Umbilical cord (tissue), 2 donors: ENCODE data around the gene ELL. TPM values are rescaled to one million over a fixed set of nuclear protein-coding genes. Genes with fewer than 3 reads are reported as not detected.

Experiments used
- DNase-seq: peaks from one replicate; pipeline ENCODE4 v3.0.0-alpha.2; 2015; ENCODE audit warnings: low spot score
- total RNA-seq: library from RNA; depleted of rRNA; stranded (reverse); fragments of >200 nt; gene quantifications from one replicate; pipeline ENCODE4 v1.2.3, GENCODE V29; 2014; ENCODE audit warnings: low replicate concordance; ENCODE audit not compliant: insufficient read depth

ELL gene
- total RNA-seq, 1 donor from 2014 or later = 22.6 TPM

DNA sequence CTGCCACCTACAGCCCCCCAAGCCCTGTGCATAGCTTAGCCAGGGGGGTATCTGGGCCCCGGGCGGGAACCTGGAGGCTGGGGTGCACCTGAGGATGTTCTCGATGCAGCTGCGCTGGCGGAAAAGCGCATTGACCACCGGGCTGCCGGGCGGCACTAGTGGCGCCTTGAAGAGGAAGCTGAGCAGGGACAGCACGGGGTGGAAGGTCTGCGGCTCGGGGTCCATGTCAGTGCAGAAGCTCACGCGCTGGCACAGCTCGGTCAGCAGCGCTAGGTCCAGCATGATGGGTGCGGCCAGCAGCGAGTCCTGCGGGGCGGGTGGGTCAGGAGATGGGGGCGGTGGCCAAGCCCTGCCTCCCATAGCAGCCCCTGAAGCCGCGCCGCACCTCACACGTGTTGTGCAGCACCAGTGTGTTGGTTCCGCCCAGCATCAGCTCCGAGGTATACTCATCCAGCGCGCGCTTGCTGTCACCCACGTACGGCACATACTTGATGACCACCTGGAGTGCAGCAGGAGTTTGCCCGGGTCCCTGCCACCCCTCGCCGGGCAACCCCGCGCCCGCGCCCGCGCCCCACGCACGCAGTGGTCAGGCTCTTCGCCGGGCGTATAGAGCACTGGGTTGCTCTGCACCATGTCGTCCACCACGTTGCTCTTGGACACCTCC lies 86.6 kb downstream of the ELL start:
- no peak for DNase-seq

DNA sequence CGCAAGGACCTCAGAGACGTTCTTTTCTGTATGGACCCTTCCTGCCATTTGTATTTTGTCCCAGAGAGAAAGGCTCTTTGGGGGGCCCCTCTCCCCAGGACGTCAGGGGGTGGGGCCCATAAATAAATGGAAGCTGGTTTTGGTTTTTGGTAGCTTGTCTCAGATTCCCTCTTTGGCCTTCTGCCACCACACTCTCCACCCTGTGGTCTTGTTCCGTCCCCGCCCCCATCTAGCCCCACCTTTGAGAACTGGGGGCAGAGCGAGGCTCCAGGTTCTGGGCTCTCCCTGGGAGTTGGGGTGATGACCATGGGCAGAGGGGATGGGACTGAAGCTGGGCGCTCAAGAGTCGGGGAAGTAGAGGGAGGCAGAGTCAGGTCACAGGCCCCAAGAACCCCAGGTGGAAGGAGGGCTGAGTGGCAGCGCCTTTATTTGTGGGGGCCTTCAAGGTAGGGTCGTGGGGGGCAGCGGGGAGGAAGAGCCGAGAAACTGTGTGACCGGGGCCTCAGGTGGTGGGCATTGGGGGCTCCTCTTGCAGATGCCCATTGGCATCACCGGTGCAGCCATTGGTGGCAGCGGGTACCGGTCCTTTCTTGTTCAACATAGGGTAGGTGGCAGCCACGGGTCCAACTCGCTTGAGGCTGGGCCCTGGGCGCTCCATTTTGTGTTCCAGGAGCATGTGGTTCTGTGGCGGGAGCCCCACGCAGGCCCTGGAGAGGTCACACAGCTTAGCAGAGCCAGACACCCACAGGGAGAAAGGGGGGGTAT lies 87.3 kb downstream of the ELL start:
- DNase-seq = no peak

DNA sequence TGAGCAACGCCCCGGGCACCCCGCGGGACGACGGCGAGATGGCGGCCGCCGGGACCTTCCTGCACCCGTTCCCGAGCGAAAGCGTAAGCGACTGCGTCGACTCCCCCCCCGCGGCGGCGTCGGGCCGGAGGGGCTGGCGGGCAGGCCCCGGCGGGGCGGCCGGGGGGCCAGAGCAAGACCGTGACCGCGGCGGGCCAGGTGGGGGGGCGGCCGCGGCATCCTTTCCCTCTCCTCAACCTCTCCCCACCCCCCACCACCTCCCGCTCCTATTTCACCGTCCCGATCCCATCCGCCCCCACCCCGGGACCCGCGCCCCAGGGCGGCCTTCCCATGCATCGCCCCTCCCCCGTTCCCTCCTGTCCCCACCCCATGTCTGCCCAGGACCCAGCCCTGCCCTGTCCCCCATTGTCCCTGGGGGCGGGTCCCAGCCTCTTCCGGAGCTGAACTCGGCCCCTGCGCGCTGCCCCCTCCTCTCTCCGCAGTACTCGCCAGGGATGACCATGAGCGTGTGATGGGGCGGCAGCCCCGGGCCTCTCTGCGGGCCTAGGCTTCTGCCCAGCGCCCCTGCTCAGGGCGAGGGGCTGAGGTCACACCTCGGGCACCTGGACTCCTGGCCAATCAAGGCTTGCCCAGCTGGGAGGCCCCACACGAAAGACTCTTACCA lies 88.0 kb downstream of the ELL start:
- DNase-seq = peak; percentile 53

DNA sequence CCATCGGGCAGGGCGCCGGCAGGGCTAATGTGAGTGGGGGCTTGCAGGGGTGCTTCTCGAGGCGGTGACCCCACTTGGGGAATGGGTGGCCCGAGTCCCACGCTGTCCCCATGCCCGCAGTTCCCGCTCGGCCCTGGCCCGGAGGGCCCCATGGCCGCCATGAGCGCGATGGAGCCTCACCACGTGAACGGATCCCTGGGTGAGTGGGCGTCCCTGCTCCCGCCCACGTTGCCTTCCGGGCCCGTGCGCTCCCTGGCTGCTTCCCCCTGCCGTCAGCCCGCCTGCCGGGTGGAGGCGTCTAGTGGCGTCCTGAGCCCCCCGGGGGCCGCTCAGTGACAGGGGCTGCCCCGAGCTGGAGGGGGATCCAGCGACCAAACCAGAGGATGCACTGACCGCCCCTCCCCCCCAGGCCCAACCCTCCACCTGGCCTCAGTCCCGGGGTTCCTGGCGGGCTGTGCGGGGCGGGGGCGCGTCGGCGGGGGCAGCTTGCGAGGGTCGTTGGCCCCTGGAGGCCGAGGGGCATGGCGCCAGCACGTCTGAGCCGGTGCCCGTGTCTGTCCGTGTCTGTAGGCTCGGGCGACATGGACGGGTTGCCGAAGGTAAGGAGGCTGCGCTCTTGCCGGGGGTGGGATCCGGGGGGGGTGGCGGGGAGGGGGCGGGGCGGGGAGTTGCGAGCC lies 88.7 kb downstream of the ELL start:
- DNase-seq = peak; percentile 70

DNA sequence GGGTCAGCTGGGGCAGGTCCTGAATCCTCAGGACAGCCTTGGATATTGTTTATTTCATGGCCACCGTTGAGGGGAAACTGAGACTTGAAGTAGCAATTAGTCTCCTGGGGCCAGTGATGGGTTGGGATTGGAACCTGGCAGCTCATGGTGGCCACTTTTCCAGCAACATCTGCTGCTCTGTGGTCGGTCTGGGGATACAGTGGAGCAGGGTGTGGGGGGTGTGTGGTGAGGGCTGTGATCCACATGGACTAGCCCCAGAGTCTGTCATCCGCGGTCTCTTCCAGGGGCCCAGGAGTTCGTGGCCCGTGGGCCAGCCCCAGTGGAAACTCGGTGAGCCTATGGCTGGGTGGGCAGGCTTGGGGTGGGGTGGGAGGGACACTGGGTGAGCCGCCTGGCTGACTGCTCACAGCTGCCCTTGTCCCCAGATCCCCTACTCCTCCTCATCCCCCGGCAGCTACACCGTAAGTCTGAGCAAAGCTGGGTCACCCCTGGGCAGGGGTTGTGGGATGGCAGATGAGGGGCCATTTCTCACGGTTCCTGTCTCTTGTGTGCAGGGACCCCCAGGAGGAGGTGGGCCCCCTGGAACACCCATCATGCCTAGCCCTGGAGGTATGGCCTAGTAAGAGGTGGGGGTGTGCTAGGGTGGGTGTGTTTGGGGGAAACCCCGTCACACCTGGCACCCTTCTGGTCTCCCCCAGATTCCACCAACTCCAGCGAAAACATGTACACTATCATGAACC lies 89.4 kb downstream of the ELL start:
- no peak for DNase-seq

DNA sequence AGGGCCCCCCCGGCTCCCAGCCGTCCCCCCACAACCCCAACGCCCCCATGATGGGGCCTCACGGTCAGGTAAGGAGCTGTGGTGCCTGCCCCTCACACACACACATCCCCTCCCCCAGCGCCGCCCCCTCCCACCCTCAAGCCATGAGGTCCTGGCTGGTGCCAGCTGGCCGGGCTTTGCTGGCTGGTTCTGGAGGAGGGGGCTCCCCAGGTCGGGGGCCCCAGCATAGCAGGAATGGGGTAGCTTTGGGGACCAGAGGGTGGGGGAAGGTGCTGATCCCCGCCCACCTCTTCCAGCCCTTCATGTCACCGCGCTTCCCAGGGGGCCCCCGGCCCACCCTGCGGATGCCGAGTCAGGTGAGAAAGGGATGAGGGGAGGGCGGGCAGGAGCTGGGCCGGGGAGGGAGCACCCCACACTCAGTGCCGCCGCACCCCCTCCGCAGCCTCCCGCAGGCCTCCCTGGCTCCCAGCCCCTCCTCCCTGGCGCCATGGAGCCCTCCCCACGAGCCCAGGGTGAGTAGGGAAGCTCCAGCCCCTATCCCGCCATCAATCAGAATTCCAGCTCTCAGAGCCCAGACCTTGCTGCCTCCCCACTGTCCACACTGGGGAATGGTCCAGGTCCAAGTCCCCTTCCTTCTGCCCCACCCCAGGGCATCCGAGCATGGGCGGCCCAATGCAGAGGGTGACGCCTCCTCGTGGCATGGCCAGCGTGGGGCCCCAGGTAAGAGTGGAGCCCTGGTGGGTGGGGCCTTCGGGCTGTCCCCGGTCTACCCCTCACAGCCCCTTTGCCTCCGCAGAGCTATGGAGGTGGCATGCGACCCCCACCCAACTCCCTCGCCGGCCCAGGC lies 90.3 kb downstream of the ELL start:
- DNase-seq = no peak

DNA sequence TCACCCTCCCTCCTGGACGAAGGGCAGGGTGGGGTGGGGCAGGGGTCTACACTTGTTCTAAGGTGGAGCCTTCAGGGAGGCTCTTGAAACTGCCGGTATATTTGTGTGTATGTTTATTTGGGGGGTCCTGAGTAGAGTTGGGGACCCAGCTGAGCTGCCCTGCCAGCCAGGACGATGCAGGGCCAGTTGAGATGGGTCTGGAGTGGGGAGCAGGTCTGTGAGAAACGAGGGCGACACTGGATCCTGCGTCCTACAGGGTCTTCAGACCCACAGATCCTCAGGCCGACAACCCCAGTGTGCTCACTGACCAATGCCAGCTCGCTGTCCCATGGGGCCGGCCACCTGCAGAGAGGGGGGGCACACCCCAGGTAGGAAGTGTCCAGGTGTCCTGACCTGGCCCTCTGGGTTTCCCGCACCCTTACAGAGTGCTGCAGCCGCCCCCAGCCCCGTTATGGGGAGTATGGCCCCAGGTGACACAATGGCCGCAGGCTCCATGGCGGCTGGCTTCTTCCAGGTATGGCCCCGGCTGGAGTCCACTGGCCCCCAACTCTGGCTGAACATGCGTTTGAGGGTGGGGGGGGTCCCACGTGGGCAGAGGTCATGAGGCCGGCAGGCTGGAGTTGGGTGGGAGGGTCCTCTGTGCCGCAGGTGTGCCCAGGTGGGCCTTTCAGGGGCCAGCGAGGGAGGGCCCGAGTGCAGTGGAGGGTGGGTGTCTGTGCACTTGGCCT lies 91.3 kb downstream of the ELL start:
- no peak for DNase-seq

DNA sequence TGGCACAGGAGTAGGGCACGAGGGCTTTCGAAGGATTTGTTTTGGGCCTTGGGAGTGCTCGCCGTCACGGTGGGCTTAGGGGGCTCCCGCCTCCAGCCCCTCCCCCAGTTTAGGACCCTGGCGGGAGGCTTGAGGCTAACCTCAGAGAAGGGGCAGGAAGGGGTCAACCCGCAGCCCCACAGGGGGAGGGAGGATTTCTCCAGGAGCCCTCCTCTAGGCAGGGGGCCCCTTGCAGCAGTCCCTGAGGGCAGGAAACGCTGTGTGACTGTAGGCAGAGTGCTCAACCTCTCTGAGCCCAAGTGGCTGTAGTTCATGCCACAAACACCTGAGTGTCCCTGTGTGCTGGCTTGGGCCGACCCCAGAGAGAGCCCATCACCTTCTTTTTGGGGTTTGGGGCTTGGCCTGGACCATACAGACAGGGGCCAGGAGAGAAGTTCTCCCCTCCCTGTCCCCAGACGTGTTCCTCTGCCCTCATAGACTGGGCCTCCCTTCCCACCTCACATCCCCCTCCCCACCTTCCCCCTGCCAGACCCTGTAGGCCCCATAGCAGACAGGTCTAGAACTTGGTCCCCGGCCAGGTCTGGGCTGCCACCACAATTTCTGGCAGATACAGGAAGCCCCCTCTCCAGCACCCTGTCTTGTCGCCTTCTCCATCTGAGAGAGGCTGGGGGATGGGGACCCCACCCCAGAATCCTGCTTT lies 92.0 kb downstream of the ELL start:
- DNase-seq = no peak

DNA sequence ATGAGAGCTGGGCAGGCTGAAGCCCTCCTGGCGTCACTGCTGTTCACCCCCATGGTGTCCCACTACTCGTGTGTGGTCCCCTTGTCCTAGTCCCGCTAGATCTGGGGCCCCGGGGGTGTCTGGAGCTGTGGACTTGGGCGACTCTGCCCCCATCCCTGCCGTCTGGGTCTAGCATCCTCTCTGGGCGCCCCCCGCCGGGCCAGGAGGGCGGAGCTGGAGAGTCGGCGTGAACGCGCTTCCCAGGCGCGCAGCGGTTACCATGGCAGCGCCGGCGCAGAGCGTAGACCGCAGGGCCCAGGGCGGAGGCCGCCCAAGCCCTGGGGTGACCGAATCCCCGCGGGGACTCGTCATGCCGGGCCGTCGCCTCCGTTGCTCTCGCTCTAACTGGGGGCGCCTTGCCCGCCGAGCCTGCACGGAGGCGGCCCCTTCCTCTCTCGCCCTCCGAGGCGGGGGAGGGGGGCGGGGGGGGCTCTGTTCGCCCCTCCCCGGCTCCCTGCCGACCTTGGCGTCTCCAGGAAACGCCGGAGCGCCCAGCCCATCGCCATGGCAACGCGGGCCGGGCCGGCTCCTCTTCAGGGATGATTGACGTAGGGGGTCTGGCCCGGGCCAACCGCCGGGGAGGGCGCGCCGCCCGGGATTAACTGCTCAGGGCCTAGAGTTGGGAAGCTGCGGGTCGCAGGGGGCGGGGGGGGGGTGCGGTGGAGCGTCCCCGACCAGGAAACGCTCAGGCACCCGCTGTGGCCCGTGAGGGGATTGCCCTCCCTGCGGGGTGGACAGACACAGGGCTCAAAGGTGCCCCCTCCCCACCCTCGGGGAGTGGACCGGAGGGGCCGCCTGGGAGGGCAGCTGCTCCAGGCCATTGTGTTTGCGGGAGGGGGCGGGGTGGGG lies 92.8 kb downstream of the ELL start:
- peak; percentile 95 for DNase-seq

DNA sequence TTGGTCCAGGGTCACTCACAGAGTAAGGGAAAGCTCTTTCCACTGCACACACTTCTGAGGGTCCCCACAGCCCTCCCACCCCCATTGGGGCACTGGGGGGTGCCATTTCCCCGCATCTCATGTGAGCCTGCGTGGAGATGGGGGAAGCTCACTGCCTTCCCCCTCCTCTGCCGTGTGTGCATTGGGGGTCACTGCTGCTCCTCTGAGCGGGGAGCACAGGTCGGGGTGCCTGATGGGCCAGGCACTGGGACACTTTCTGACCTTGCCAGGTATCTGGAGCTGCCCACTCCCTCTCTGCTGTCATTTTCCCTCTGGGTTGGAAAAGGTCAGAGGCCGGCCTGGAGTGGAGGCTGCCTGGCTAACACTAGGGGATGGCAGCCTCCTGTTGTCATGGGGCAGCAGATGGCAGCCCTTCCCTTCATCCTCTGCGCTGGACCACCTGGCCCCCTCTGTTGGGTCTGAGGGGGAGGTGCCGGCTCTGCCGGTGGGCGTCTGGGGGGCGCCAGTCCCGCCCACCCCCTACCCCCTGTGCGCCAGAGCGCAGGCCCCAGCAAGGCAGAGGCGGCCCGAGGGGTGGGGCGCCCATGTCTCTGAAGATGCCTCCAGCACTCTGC lies 93.6 kb downstream of the ELL start:
- DNase-seq = no peak

DNA sequence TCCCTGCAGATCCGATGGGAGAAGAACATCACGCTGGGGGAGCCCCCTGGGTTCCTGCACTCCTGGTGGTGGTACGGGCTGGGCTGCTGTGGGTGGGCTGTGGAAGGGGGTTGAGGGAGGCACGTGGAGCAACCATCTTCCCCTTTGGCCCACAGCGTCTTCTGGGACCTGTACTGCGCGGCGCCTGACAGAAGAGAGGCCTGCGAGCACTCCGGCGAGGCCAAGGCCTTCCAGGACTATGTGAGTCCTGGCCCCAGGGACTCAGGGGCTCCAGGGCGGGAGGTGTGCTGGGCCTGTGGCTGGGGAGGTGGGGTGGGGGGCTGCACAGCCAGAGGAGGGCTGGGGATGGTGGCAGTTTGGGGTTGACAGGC lies 94.1 kb downstream of the ELL start:
- no peak for DNase-seq

DNA sequence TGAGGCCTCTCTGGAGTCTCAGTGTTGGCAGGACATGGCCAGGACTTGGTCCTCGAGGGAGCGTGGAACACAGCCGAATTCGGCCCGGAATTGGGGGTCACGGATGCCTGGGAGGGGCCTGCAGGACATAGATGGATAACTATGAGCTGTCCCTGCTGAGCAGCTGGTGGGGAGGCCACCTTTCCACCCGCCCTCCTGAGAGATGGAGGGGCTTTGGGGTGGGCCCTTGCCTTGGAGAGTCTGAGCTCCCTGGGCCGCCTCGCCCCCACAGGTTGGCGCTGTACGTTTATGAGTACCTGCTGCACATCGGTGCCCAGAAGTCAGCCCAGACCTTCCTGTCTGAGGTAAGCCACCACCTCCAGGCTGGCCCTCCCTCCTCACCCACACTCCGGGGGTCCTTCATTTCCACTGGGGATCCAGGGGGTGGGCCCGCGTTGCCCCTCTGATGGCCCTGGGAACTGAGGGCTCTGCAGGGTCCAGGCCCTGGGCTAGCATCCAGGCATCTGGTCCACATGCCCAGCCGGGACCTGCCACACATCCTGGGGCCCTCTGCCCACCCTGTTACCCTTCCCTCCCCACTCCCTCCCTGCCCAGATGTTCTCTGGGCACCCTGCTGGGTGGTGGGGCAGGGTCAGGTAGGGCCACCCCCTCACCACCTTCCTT lies 94.7 kb downstream of the ELL start:
- DNase-seq = no peak

DNA sequence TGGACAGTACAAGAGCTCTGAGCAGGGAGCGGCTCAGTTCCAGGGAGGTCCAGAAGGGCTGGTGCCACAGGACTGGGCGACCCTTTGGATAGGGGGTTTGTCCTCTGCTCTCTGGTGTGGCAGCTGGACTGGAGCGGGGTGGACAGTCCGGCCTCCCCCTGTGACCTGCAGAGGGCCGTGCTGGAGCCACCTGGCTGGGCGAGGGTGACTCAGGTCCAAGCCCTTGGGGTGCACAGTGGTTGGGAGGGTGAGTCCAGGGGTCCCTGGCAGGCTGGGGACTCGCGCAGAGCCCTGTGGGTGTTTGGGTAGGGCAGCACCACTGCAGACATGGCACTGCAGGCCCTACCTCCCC lies 95.5 kb downstream of the ELL start:
- DNase-seq = no peak

DNA sequence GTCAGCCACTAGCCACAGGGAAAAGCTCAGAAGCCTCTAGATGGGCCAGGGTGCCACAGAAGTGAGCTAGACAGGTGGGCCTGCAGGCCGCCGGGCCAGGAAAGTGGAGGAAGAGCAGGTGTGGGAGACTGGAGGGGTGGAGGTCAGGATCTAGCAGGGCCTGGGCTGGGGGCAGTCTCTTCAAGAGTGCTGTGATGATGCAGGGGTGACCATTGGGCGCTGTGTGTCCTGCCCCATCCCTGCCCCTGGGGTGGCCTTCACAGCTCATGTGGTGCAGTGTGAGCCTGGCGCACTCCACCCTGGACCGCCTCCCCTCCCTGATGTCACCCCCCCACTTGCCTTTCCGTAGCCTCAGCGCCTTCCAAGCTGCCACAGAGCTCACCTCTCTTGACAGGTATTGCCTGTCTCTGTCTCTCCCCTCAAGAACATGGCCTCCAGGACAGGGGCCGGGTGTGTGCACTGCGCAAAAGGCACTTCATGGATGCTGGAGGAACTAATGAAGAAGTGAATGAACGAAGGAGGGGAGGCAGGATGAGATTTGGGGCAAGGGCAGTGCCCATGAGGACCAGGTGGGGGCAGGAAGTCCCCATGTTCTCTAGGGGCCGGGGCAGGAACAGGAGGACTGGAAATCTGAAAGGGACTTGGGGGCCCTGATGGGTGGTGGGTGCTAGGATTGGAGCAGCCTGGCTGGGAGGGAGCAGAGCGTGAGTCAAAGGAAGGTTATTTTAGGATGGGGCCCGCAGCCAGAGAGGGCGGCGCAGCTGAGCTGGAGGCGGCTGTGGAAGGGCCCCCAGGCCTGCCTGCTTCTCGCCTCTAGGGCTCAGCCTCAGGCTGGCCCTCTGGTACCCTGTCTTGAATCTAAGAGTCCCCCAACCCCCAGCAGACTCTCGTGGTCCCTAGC lies 96.1 kb downstream of the ELL start:
- peak; percentile 87 for DNase-seq

DNA sequence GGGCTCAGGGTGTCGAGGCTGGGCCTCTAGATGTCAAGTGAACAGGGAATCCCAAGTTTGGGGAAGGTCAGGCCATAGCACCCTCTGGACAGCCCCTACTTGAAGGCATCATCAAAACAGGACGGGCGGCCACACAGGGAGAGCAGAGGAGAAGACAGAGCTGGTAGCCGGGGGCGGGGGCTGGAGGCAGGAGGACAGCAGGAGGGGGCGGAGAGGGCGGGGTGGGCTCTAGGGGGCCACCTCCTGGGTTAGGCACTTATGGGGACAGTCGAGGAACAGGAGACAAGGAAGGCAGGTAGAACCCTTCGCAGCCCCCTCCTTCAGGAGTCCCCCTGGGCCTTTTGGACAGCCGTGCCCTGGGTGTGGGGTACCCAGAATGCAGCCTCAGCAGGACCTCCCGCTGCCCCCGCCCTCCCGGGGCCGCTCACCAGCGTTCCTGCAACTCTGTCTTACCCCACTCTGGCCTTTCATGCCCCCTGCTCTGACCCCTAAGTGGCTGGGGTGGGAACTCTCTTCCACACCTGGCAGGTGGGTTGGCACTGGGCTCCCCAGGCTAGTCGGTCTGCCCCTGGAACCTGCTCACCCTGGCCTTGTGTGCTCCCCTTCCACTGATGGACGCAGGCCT lies 96.9 kb downstream of the ELL start:
- DNase-seq = no peak
